Measurements from ENCODE around the gene SAG.

The SAG gene

GRCh38 chr2:233389601-233390125 lies 82.0 kb downstream of the SAG start:
- no peak for DNase-seq (ENCODE audit: extremely low read depth, insufficient read length)
- H3K27me3 ChIP-seq (replicated peaks; ENCODE audit: control insufficient read depth, insufficient read depth, low read length), result no peaks in the 10 kb centered on the region
- TF ChIP-seq CTCF (IDR thresholded peaks at IDR 0.05; ENCODE audit: insufficient read depth, low read length, poor library complexity, severe bottlenecking), result no peak
- H3K36me3 ChIP-seq (ENCODE audit: control insufficient read depth, insufficient read depth, low read length), result peaks cover 7% of the 10 kb centered on the region
- no peak overlapping the region for H3K4me3 ChIP-seq (replicated peaks; ENCODE audit: low read depth, low read length)

GRCh38 chr2:233395687-233396086 lies 88.1 kb downstream of the SAG start:
- Histone ChIP-seq H3K27me3 (replicated peaks; ENCODE audit: control insufficient read depth, insufficient read depth, low read length) (no peaks in the 10 kb centered on the region), H3K36me3 (ENCODE audit: control insufficient read depth, insufficient read depth, low read length) (peaks cover 7% of the 10 kb centered on the region), H3K4me3 (replicated peaks; ENCODE audit: low read depth, low read length) (no peak overlapping the region)
- no peak for TF ChIP-seq CTCF (IDR thresholded peaks at IDR 0.05; ENCODE audit: insufficient read depth, low read length, poor library complexity, severe bottlenecking)
- no peak for DNase-seq (ENCODE audit: extremely low read depth, insufficient read length)

All from GM06990 (cell line).